Vein endothelial cell (primary cell): ENCODE measurements around the gene GSTA5. TPM values are rescaled to one million over a fixed set of nuclear protein-coding genes. Genes with fewer than 3 reads are reported as not detected.

ENCODE experiments used
- total RNA-seq: library from RNA; depleted of rRNA; stranded (reverse); fragments of >200 nt; gene quantifications from 2 replicates; pipeline ENCODE4 v1.2.3, GENCODE V29; 2012

GSTA5 gene
- not detected in 2 replicates for total RNA-seq

GRCh38 chr6:52840763-52841585, at the start of gene GSTA5:
GSTA5 (minus strand) TSS chr6:52840813.

GRCh38 chr6:52803668-52804255, 36.9 kb downstream of the GSTA5 start, which contains the start of gene GSTA1:
GSTA1 (minus strand) TSS chr6:52803816; CDS start chr6:52799267, 4,549 bp downstream.

Other genes starting within 250 kb of the GSTA5 start
- 17.0 and 21.3 TPM in 2 replicates for gene TMEM14A, start 169.7 kb downstream of the GSTA5 start, total RNA-seq
- not detected in 2 replicates for gene GSTA2, start 77.3 kb downstream of the GSTA5 start, total RNA-seq
- not detected in 2 replicates for gene GSTA1, start 37.0 kb downstream of the GSTA5 start, total RNA-seq
- not detected in 2 replicates for gene GSTA3, start 68.9 kb upstream of the GSTA5 start, total RNA-seq
- 13.7 and 14.9 TPM in 2 replicates for gene GSTA4, start 154.5 kb upstream of the GSTA5 start, total RNA-seq
- 9.8 and 14.9 TPM in 2 replicates for gene CILK1, start 221.0 kb upstream of the GSTA5 start, total RNA-seq
- 29.6 and 42.1 TPM in 2 replicates for gene FBXO9, start 224.6 kb upstream of the GSTA5 start, total RNA-seq